ENCODE measurements around the gene TXNDC2.

Gene TXNDC2

GRCh38 chr18:9914584-9915290 lies 29.0 kb downstream of the TXNDC2 start:
- DNase-seq = peak; percentile 67

DNA sequence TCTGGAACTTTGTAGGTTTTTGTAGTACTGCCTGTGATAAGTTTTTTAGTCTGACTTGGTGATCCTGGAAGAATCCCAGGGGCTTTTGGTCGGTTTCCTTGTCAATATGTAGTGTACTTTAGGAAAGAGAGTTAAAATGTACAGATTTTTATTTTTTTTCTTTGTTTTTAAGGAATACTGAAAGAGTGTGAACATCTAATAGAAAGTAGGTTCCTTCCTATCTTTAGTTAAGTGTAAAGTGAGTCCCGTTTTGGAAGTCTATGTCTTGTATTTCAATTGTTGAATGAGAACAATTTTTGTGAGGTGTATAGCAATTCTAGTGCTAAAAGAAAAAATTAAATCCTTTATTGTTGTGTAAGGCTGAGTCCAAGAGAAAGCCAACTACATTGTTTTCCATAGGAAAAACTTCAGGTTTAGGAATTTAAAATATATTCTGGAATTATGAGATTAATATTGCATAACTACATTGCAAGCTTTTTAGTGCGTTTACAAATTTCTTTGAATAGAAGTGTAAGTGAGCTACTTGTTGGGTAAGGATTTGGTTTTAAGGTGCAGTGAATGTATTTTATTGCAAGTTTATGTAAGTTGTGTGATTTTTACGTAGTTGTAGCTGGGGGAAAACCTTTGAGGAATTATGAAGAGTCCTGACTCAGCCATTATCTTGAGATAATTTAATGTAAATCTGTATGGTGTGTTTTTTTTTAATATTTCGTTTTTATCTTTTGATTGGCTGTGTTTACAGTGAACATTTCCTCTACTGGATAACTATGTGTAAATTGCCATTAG lies 29.7 kb downstream of the TXNDC2 start:
- no peak for DNase-seq

GRCh38 chr18:9916077-9916639 lies 30.4 kb downstream of the TXNDC2 start:
- no peak for DNase-seq

DNA sequence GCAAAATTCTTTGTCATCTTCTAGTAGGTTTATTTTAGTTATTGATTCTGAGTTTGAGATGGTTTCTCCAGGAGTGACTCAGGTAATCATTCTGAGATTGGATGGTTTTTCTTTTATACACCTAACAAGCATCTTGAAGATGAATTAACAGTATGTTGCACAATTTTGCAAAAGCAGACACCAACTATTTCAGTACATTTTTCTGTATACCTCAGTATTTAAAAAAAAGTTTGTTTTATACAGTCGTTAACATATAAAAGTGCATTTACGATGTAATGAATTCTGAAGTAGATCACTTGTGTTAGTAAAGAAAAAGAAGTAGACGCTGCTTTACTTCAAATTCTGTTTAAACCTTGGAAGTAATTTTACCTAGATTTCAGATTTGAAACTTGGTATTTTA lies 31.0 kb downstream of the TXNDC2 start:
- no peak for DNase-seq

DNA sequence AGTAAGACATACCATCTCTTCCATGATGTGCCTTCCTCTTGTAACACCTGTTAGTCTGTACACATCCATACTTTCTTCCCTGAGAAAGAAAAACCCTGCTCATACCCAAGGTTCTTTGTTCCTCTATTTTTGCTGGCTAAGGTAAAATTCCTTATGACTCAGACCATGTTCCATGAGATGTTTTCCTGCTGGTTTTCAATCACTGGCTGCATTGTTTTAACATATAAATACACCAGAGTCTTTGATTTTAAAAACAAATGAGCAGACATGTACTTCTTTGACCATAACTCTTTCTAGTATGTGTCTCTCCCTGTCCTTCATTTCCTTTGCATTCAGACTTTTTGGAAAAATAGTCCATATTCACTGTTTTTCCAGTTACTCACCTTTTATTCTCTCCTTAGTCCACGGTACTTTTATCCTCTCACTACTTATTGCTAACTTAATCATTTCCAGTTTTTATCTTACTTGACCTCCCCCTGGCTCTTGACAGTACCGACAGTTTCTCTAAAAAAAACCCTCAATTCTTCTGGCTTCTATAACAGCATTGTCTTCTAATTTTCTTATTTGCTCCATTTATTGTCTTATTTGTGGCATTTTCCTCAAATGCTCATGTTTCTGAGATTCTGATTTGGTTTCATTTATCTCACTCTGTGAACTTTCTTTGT lies 32.4 kb downstream of the TXNDC2 start:
- no peak for DNase-seq

GRCh38 chr18:9919564-9920232 lies 33.9 kb downstream of the TXNDC2 start:
- DNase-seq = no peak

DNA sequence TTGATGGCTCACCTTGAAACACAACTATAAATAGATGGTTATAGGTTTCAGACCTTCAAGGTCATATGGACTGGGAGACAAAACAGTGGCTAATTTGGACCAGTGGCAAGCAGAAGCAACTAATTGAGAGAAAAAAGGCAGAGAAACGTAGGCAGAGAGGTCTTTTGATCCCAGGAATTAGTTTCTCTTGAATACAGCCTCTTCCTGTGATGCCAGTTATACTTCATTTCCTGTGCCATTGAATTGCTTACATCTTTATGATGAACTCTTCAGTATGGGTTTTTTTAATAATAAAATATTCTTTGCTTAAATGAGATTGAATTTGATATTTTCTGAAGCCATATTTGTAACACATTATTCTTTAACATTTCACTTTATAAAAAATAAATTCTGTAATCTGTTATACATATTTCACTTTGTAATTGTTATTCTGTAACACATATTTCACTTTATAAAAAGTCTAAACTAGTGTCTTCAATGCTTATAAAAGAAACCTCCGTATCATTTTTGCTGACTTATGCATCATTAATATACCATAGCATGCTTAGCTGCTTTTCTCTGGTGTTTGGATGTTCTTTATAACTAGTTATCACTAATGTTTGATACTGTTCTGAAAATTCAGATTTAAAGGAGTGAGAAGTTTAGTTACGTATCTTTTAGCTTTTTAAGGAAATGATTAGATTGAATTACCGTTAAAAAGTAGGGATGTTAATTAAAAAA lies 37.0 kb downstream of the TXNDC2 start:
- no peak for DNase-seq

GRCh38 chr18:9924371-9924943 lies 38.7 kb downstream of the TXNDC2 start:
- DNase-seq = no peak

- no peak for DNase-seq
These were observed 39.6 kb downstream of the TXNDC2 start for GRCh38 chr18:9925369-9925768.

- no peak for DNase-seq
These were observed 40.0 kb downstream of the TXNDC2 start for GRCh38 chr18:9925795-9926194.

DNA sequence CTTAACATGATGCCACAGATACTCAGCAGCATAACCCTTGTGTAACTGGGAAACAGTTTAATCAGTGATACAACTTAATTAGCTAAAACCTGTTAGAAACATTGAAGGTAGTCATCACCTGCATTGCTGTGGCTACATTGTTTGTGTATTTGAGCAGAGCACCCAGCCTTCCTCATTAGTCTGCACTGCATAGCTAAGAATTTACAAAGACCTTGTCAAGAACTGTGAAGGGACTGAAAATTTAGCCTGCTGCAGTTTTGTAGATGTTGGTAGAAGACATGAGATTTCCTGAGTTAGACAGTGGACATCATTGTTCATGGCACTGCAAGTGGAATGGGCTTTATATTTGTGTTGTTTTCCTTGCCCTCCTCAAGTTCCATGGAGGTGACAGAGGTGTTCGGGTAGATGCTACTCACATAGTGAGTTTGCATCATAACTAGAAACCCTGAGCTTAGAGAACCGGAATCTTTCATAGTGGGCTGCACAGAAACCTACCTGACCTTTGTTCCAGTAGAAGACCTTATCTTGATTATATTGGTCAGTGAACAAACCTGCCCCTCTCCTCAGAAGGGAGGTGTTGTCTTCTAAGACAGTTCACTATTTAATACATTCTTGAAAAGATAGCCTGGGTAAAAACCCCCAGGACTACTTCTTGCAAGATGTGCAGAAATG lies 40.6 kb downstream of the TXNDC2 start:
- DNase-seq = no peak

DNA sequence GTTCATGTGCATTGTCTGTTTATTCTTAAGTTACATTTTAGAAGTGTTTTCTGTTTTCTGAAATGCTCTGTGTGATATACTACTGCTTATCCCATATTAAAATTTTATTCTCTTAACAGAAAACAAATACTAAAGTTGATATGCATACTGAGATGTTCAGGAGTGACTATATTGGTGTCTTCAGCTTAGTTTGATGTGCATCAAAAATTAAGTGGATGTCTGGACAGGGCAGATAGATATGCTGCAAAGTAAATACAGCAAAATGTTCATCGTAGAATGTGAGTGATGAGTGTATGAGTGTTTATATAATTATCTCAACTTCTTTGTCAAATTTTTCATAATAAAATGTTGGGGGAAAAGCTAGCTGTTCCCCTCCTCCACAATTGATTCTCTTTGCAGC lies 41.2 kb downstream of the TXNDC2 start:
- no peak for DNase-seq

- DNase-seq = no peak
These were observed 41.8 kb downstream of the TXNDC2 start for GRCh38 chr18:9927392-9928063.

DNA sequence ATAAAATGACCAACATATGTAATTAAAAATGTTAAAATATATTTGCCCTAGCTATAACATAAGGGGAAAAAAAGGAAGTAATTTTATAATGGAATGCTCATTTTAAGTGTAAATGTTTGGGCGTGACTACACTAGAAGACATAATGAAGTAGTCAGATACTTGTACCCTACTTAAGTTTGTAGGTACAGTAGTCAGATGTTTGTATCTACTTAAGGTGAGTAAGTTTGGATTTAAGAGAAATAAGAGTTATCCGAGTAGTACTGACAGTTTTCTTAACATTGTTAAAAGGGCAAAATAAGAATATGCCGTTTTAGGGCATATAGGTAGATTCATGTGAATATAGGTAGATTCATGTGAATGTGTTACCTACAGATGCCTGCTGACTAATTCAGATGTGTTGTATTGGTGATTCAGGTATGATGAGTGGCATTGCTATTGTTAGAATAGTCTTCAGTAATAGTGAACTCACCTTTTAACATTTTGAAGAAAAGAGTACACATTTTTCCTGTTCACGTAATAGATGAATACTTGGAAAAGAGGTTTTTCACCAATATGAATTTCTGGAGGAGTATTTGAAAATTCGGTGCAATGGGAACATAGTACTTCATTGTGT lies 43.0 kb downstream of the TXNDC2 start:
- no peak for DNase-seq

GRCh38 chr18:9930299-9930884 lies 44.6 kb downstream of the TXNDC2 start:
- DNase-seq = no peak

- DNase-seq = no peak
These were observed 45.4 kb downstream of the TXNDC2 start for GRCh38 chr18:9931146-9931545.

DNA sequence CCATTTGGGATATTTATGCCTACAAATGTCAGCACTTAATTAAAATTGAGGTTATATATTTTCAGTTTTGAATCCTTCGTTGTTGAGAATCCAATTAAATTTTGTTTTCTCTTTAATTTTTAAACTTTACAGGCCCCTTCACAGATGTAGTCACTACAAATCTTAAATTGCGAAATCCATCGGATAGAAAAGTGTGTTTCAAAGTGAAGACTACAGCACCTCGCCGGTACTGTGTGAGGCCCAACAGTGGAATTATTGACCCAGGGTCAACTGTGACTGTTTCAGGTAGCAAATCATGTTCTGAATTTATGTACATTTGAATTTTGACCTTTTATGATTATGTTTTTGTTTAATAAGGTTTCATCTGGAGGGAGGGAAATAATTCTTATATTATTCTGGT lies 45.9 kb downstream of the TXNDC2 start:
- no peak for DNase-seq

DNA sequence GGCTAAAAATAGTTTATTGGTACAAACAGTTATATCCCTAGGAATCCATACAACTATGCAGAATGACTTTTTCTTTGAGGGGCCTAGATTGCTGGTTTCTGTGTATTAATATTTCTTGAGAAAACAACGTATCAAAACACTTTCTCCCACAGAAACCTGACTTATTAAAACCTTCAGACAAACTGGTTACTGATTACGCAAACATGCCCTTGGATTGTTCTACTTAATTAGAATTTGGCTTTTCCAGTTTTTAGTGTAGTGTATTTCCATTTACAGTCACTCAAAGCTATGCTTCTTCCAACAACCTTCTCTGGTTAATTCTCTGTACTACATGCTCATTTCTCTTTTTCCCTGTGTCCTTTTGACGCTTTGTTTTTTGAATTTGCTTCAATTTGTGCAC lies 48.1 kb downstream of the TXNDC2 start:
- no peak for DNase-seq

GRCh38 chr18:9934274-9934673 lies 48.5 kb downstream of the TXNDC2 start:
- DNase-seq = no peak

Data from activated T-cell treated with anti-CD3 and anti-CD28 coated beads for 4 hours (primary cell).